Astrocyte (in vitro differentiated cells and primary cell): Measurements from ENCODE around the gene RBBP6. TPM values are rescaled to one million over a fixed set of nuclear protein-coding genes. Genes with fewer than 3 reads are reported as not detected.
A peak's percentile ranks its signal among the peaks of the same experiment; 100 is the strongest.

Experiments used
- DNase-seq: peaks from one replicate; pipeline ENCODE4 v3.0.0-alpha.2; 2010; ENCODE audit warnings: low read depth
- FAIRE-seq: peaks from 2 replicates; lab custom pipeline; 2011; peaks lifted over from hg19 to GRCh38; lab: Jason Lieb, UNC
- H2AFZ ChIP-seq: 2 replicates; pipeline ENCODE4 v1.6.0; 2012; ENCODE audit warnings: low read depth, low read length, inconsistent platforms
- H3K27ac ChIP-seq: 2 replicates; pipeline ENCODE4 v1.5.1; 2011; ENCODE audit warnings: low read depth, low read length, inconsistent platforms
- H3K27me3 ChIP-seq: 2 replicates; pipeline ENCODE4 v1.6.0; 2011; ENCODE audit warnings: low read length, inconsistent platforms; ENCODE audit not compliant: insufficient read depth
- H3K36me3 ChIP-seq: 2 replicates; pipeline ENCODE4 v1.5.1; 2011; ENCODE audit warnings: low read length, inconsistent platforms; ENCODE audit not compliant: insufficient read depth
- H3K4me1 ChIP-seq: 2 replicates; pipeline ENCODE4 v1.5.1; 2011; ENCODE audit warnings: low read length, inconsistent platforms; ENCODE audit not compliant: insufficient read depth
- H3K4me2 ChIP-seq: 2 replicates; pipeline ENCODE4 v1.6.0; 2012; ENCODE audit warnings: low read length, inconsistent platforms
- H3K4me3 ChIP-seq: 2 replicates; pipeline ENCODE4 v1.5.1; 2011; ENCODE audit warnings: low read depth, mild to moderate bottlenecking, low read length, inconsistent platforms; ENCODE audit not compliant: insufficient read depth
- H3K79me2 ChIP-seq: 2 replicates; pipeline ENCODE4 v1.6.0; 2012; ENCODE audit warnings: mild to moderate bottlenecking, low read length, inconsistent platforms; ENCODE audit not compliant: insufficient read depth
- H3K9ac ChIP-seq: 2 replicates; pipeline ENCODE4 v1.6.0; 2012; ENCODE audit warnings: mild to moderate bottlenecking, low read length, inconsistent platforms
- H3K9me3 ChIP-seq: 2 replicates; pipeline ENCODE4 v1.5.1; 2012; ENCODE audit warnings: low read depth, mild to moderate bottlenecking, low read length, inconsistent platforms; ENCODE audit not compliant: insufficient read depth
- H4K20me1 ChIP-seq: 2 replicates; pipeline ENCODE4 v1.6.0; 2012; ENCODE audit warnings: low read length, inconsistent platforms; ENCODE audit not compliant: insufficient read depth
- H3K27ac Mint-ChIP-seq: one replicate; pipeline ENCODE4 v1.8.0; 2021; ENCODE audit warnings: mild to moderate bottlenecking, mixed read lengths; ENCODE audit not compliant: unreplicated experiment
- H3K27me3 Mint-ChIP-seq: one replicate; pipeline ENCODE4 v1.8.0; 2021; ENCODE audit warnings: low read depth, mixed read lengths; ENCODE audit not compliant: unreplicated experiment
- H3K36me3 Mint-ChIP-seq: one replicate; pipeline ENCODE4 v1.8.0; 2021; ENCODE audit warnings: low read depth, mixed read lengths; ENCODE audit not compliant: unreplicated experiment
- H3K4me1 Mint-ChIP-seq: one replicate; pipeline ENCODE4 v1.8.0; 2021; ENCODE audit warnings: low read depth, mixed read lengths; ENCODE audit not compliant: unreplicated experiment
- H3K4me3 Mint-ChIP-seq: one replicate; pipeline ENCODE4 v1.8.0; 2021; ENCODE audit warnings: mild to moderate bottlenecking, moderate library complexity, mixed read lengths; ENCODE audit not compliant: unreplicated experiment
- H3K9me3 Mint-ChIP-seq: one replicate; pipeline ENCODE4 v1.8.0; 2021; ENCODE audit warnings: mild to moderate bottlenecking, mixed read lengths; ENCODE audit not compliant: unreplicated experiment
- CTCF ChIP-seq: IDR thresholded peaks from 2 replicates; pipeline ENCODE4 v1.5.1; 2011; ENCODE audit warnings: low read depth, mild to moderate bottlenecking, inconsistent platforms, low read length, moderate library complexity; ENCODE audit not compliant: insufficient read depth
- EZH2 ChIP-seq: IDR thresholded peaks from 2 replicates; pipeline ENCODE4 v1.6.1; 2012; ENCODE audit warnings: mild to moderate bottlenecking, low read length, inconsistent platforms; ENCODE audit not compliant: insufficient read depth
- total RNA-seq: library from RNA; stranded (reverse); gene quantifications from 2 replicates; pipeline ENCODE4 v1.2.1, GENCODE V29; 2021

The RBBP6 gene
- total RNA-seq, 1 donor from 2014 or later: 44.8 TPM

GRCh38 chr16:24505959-24506358 is 33.4 kb upstream of the RBBP6 start:
- Histone ChIP-seq H3K9me3 (no peaks in the 10 kb centered on the region), H3K27me3 (no peaks in the 10 kb centered on the region), H3K79me2 (no peaks in the 10 kb centered on the region), H3K9ac (no peak overlapping the region), H3K27ac (no peak overlapping the region), H3K4me2 (no peak overlapping the region), H3K36me3 (no peaks in the 10 kb centered on the region), H2AFZ (no peak overlapping the region), H4K20me1 (no peaks in the 10 kb centered on the region), H3K4me3 (no peak overlapping the region), H3K4me1 (no peaks in the 10 kb centered on the region)
- TF ChIP-seq EZH2: no peak
- H3K27me3 Mint-ChIP-seq: peaks cover 27% of the 10 kb centered on the region
- no peaks in the 10 kb centered on the region for H3K4me1 Mint-ChIP-seq
- no peak overlapping the region for H3K4me3 Mint-ChIP-seq
- H3K27ac Mint-ChIP-seq: no peak overlapping the region
- peaks cover 3% of the 10 kb centered on the region for H3K9me3 Mint-ChIP-seq
- DNase-seq: no peak
- no peak for FAIRE-seq
- no peaks in the 10 kb centered on the region for H3K36me3 Mint-ChIP-seq

GRCh38 chr16:24507959-24508480 is 31.3 kb upstream of the RBBP6 start:
- no peaks in the 10 kb centered on the region for H3K4me1 Mint-ChIP-seq
- Histone ChIP-seq H3K27ac (no peak overlapping the region), H3K4me3 (no peak overlapping the region), H3K4me1 (no peaks in the 10 kb centered on the region), H2AFZ (no peak overlapping the region), H3K36me3 (no peaks in the 10 kb centered on the region), H3K79me2 (no peaks in the 10 kb centered on the region), H3K4me2 (no peak overlapping the region), H3K27me3 (peaks cover 4% of the 10 kb centered on the region), H4K20me1 (no peaks in the 10 kb centered on the region), H3K9ac (no peak overlapping the region), H3K9me3 (no peaks in the 10 kb centered on the region)
- DNase-seq: no peak
- TF ChIP-seq EZH2 (no peak), CTCF (no peak)
- H3K27me3 Mint-ChIP-seq: peaks cover 20% of the 10 kb centered on the region
- no peak for FAIRE-seq
- no peak overlapping the region for H3K4me3 Mint-ChIP-seq
- H3K27ac Mint-ChIP-seq: no peak overlapping the region
- no peaks in the 10 kb centered on the region for H3K36me3 Mint-ChIP-seq
- peaks cover 3% of the 10 kb centered on the region for H3K9me3 Mint-ChIP-seq

GRCh38 chr16:24508614-24509013 is 30.8 kb upstream of the RBBP6 start:
- H3K36me3 ChIP-seq: no peaks in the 10 kb centered on the region
- H2AFZ ChIP-seq: no peak overlapping the region
- Mint-ChIP-seq H3K4me3 (no peak overlapping the region), H3K27me3 (peaks cover 19% of the 10 kb centered on the region), H3K27ac (peak overlapping the region; percentile 58), H3K9me3 (peaks cover 3% of the 10 kb centered on the region), H3K4me1 (no peaks in the 10 kb centered on the region), H3K36me3 (no peaks in the 10 kb centered on the region)
- no peak overlapping the region for H3K4me2 ChIP-seq
- H3K9me3 ChIP-seq: no peaks in the 10 kb centered on the region
- peak; percentile 74 for DNase-seq
- peaks cover 4% of the 10 kb centered on the region for H3K27me3 ChIP-seq
- H3K4me1 ChIP-seq: no peaks in the 10 kb centered on the region
- no peaks in the 10 kb centered on the region for H3K79me2 ChIP-seq
- TF ChIP-seq CTCF: no peak
- no peak for TF ChIP-seq EZH2
- FAIRE-seq: no peak
- H4K20me1 ChIP-seq: no peaks in the 10 kb centered on the region
- no peak overlapping the region for H3K27ac ChIP-seq
- H3K9ac ChIP-seq: no peak overlapping the region
- no peak overlapping the region for H3K4me3 ChIP-seq
